Lower lobe of right lung (tissue), 2 donors: ENCODE data around the gene POLR2F. TPM values are rescaled to one million over a fixed set of nuclear protein-coding genes. Genes with fewer than 3 reads are reported as not detected.
A peak's percentile ranks its signal among the peaks of the same experiment; 100 is the strongest.

Experiments
- ATAC-seq, 2 donors: fragments of 200-7000 bp; cut with Tn5 transposase; one replicate each; pipeline ENCODE4 v1.9.1; 2020 to 2022; ENCODE audit warnings: mild to moderate bottlenecking in 2 of 2, moderate library complexity in 2 of 2
- DNase-seq: peaks from one replicate; pipeline ENCODE4 v3.0.0-alpha.2; 2020
- H3K27ac ChIP-seq: fragments of 200-600 bp; one replicate; pipeline ENCODE4 v1.8.0; 2022
- H3K27me3 ChIP-seq: fragments of 200-600 bp; one replicate; pipeline ENCODE4 v1.8.0; 2022; ENCODE audit warnings: low read depth
- H3K36me3 ChIP-seq: fragments of 200-600 bp; one replicate; pipeline ENCODE4 v1.8.0; 2022; ENCODE audit warnings: mild to moderate bottlenecking
- H3K4me1 ChIP-seq: fragments of 200-600 bp; one replicate; pipeline ENCODE4 v1.8.0; 2022
- H3K4me3 ChIP-seq: fragments of 200-600 bp; one replicate; pipeline ENCODE4 v1.8.0; 2022; ENCODE audit warnings: mild to moderate bottlenecking
- H3K9me3 ChIP-seq: fragments of 200-600 bp; one replicate; pipeline ENCODE4 v1.8.0; 2022
- CTCF ChIP-seq: fragments of 200-600 bp; IDR thresholded peaks from one replicate; pipeline ENCODE4 v1.8.0; 2022; ENCODE audit warnings: antibody characterized with exemption, mild to moderate bottlenecking
- intact Hi-C: fragments of 100-400 bp; cut with DNase I; formaldehyde crosslinking; loops from one replicate; pipeline ENCODE4 v1.11.0; 2022
- long read RNA-seq: library from polyadenylated mRNA; unstranded; transcript quantifications from one replicate; pipeline ENCODE4 v2.0.0, GENCODE V29; 2021
- total RNA-seq: library from RNA; stranded (reverse); fragmentation: NEBNext Ultra II Directional; extraction: Animal tissue kit (Norgen Biotek cat#: 25700); gene quantifications from one replicate; pipeline ENCODE4 v1.2.1, GENCODE V29; 2021
- donor health status: DM: no; HTN: yes; CAD: no; lungs with severe emphysema.

Gene POLR2F
- 60.3 TPM for total RNA-seq
- long read RNA-seq, transcript POLR2F-205 (5 exons, 2,106 nt), result major isoform, 25 of 35 reads
- long read RNA-seq, partial matches to known transcripts, result 3 of 35 reads
- long read RNA-seq, other reads (novel, unspliced or antisense), result 1 of 35 reads

- ATAC-seq, result peak; percentile 98 to 99
- Histone ChIP-seq H3K27ac (peak within 1 kb of the TSS; percentile 80), H3K4me1 (peaks cover 27% of the 10 kb centered on the region), H3K9me3 (no peaks in the 10 kb centered on the region), H3K36me3 (peaks cover 23% of the 10 kb centered on the region), H3K4me3 (peak within 1 kb of the TSS; percentile 98), H3K27me3 (no peaks in the 10 kb centered on the region)
- no peak for TF ChIP-seq CTCF
- peak; percentile 98 for DNase-seq
- intact Hi-C loops, result no loop called here
These were observed at the start of gene POLR2F, which contains the start of gene C22orf23 for GRCh38 chr22:37953437-37954179. Gene POLR2F (plus strand): TSS chr22:37953699. CDS start chr22:37953788, 89 bp downstream. Gene C22orf23 (minus strand): TSS chr22:37953601. CDS start chr22:37953149, 452 bp downstream.

GRCh38 chr22:37904572-37905533 lies 48.6 kb upstream of the POLR2F start:
- DNase-seq, result no peak

GRCh38 chr22:37905534-37906363 lies 47.8 kb upstream of the POLR2F start, which contains the start of gene MICALL1:
Gene MICALL1 (plus strand): TSS chr22:37906297. CDS start chr22:37906423, 126 bp downstream.
- ATAC-seq, result peak; percentile 92 to 93
- Histone ChIP-seq H3K36me3 (no peaks in the 10 kb centered on the region), H3K27ac (peak within 1 kb of the TSS; percentile 76), H3K27me3 (no peaks in the 10 kb centered on the region), H3K9me3 (no peaks in the 10 kb centered on the region), H3K4me3 (peak within 1 kb of the TSS; percentile 68), H3K4me1 (peaks cover 25% of the 10 kb centered on the region)
- intact Hi-C loops, result no loop called here
- peak; percentile 84 for DNase-seq
- peak; percentile 8 for TF ChIP-seq CTCF

More at GRCh38 chr22:37904572-37905533, 48.6 kb upstream of the POLR2F start:
- Histone ChIP-seq H3K4me3 (no peak overlapping the region), H3K9me3 (no peaks in the 10 kb centered on the region), H3K36me3 (no peaks in the 10 kb centered on the region), H3K4me1 (peaks cover 29% of the 10 kb centered on the region), H3K27ac (peak overlapping the region; percentile 76), H3K27me3 (no peaks in the 10 kb centered on the region)
- TF ChIP-seq CTCF, result no peak
- intact Hi-C loops, result no loop called here
- ATAC-seq, result peak; percentile 28 to 52

- Histone ChIP-seq H3K4me3 (peak overlapping the region; percentile 68), H3K27me3 (no peaks in the 10 kb centered on the region), H3K36me3 (no peaks in the 10 kb centered on the region), H3K9me3 (no peaks in the 10 kb centered on the region), H3K4me1 (peaks cover 28% of the 10 kb centered on the region), H3K27ac (peak overlapping the region; percentile 76)
- ATAC-seq (peak; percentile 2 to 15), DNase-seq (no peak)
- no peak for TF ChIP-seq CTCF
- intact Hi-C loops, result no loop called here
These were observed 47.0 kb upstream of the POLR2F start for GRCh38 chr22:37906364-37907008.
